GM20431 (cell line): ENCODE data around the gene FEM1B.
"Not testable (repeated sequence)": the region's sequence is repeated elsewhere in the genome, so short reads cannot be mapped to it uniquely, and the experiment has no call there.

Source experiments
- in situ Hi-C: fragments of 300-500 bp; cut with MseI, MboI; formaldehyde crosslinking; loops from one replicate; pipeline ENCODE4 v1.15.0; 2020; ENCODE audit warnings: low sequenced_read_pairs; ENCODE audit not compliant: unreplicated experiment

FEM1B gene

DNA sequence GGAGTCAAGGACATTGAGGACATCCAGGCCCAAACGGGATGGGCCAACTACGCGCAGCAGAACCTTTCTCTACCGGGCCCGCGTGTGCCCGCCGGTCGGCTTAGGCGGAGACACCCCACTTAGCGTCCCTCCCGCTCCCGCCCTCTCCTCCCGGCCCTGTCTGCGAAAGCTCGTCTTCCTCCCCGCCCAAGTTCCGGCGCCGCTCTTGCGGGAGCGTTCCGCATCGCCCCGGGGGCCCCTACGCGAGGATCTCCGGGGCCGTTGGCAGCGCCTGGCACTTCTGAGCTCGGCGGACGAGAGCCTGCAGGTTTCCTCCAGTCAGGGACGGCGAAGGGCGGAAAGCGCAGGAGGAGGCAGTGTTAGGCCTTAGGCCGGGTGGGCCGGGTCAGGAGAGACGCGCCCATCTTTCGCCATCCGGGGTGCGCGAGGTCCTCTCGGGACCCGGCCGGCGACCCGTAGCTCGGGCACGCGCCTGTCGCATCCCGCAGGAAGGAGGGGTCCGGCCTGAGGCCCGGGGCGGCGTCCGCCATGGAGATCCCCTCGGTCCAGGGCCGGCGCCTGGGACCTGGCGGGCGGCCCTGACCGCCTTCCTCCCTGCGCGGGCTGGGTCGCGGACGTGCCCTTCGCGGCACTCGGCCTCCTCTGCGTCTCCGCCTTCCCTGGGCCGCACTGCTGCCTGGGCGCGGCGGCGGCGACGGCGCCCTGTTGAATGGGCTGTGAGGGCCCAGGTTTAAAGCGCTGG is at the start of gene FEM1B:
Gene FEM1B, plus strand, starts transcription at position 143 of the 742 bp plus-strand sequence. CDS start 673 bp downstream, outside the sequence.
- in situ Hi-C loops: no loop called here

DNA sequence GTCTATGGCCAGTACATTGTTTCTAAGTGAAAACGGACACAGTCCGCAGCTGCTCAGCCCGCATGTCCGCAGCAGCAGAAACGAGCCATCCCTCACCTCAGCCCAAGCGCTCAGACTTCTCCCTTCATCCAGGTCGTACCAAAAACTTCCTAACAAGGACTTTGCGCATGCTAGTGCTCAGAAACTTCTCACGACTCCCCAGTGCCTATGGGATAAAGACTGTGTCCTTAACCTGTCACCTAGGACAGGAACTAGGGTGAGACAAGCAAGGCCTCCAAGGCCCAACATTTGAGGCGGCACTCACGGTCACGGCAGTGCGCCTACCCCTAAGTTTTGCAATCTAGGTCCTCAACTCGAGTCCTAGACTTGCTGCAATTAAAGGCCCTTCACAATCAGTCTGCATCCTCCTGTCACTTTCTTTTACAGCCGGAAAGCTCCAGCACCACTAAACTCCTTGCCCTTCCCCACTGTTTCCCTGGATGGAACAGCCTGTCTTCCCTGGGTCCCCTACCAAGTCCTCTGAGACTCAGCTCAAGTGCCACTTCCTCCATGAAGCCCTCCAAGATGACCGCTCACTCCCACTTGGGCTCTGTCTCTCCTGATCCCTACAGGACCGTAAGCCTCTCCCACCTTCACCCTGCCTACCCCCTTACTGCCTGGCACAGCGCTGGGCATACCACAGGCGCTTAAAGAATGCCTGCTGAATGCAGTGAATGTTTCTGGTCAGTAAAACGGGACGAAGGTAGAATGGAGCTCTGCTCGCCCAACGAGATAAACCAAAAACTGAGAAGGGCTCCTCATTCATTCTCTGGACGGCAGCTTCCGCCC is 49.2 kb upstream of the FEM1B start:
- in situ Hi-C loops: no loop called here

DNA sequence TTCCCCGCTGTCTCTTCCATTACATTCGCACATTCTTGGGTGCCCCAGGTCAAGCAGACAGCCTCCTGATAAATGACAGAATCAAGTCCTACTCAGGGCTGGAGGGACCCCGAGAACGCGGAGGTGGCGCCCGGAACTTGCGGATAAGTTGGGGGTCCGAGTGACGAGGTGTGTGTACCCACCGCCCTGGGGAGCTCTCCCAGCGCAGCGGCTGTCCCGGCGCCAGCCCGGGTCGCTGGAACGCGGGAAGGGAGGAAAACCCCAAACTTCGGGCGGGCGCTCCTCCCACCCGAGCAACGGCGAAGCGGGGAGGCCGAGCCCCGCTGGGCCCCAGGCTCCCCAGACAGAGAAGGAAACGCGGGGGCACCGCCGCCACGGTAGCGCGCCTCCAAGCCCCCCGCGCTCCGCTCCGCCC is 48.6 kb upstream of the FEM1B start:
- in situ Hi-C loops: no loop called here

DNA sequence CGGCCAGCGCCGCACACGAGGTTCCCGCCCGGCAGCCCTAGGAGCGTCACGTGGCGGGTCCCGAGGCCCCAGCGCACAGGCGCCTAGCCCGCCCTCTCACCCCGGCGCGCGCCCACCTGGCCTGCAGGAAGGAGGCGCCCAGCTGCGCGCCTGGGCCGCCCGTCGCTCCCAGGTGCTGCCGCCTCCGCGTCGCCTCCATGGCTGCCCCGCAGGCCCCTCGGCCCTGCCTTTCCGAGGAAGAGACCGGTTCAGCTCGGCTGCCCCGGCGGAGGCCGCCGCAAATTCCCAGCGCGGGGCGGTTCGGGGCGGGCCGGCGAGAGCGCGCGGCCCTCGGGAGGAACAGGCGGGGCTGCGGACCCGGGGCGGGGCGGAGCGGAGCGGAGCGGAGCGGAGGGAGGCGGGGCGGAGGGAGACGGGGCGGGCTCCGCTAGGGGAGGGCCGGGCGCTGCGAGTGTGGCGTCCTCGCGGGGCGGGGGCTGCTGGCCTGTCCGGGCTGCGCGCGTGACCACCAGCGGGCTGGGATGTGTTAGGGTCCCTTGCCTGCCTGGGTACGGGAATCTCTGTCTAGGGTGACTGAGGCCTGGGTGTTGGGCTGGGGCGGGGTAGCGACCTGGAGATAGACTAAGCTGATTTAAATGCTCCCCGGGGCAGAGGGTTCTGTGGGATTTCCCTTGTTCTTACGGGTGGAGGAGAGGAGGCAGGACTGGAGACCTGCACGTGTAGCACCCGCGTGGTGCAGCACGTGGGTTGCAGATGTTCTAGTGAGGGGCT is 48.0 kb upstream of the FEM1B start, which contains the start of gene CLN6:
Gene CLN6, minus strand, starts transcription at position 343 of the 771 bp plus-strand sequence. Its CDS starts 144 bp downstream, at position 199.
- in situ Hi-C loops: no loop called here

DNA sequence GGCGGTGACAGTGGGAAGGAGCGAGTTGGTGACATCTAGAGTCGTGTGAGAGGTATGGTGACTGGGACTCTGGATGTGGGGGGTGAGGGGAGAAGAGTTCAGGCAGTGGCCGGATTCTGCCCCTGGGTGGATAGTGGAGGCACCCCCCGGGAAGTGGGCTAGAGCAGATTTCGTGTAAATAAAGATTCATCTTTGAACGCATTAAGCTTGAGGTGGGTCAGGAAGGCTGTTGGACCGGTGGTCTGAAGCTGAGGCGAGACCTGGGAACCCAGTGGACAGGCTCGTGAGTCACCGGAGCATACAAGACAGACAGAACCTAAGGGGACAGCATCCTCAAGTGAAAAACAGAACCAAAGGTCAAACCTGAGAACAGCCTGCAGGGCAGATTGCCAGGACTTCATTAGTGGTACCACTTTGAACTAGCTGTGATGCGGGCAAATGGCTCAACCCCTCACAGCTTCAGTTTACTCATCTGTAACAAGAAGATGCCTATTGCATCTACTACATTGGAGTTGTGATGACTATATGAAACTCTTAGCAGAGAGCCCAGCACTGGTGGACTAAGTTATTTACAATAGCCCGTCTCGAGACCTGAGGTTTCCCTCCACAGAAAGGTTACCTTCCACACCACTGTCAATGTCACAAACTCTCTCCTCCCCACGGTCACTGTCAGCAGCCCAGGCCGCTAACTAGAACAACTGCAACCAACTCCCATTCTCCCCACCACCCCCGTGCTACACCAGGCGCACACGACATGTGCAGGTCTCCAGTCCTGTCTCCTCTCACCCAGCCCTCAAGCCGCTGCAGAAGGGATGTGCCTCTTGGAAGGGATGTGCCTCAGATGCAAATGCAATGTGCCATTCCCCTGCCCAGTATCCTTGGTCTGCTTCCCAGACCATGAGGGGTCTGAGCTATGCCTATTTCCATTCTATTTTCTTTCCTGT is 47.1 kb upstream of the FEM1B start:
- in situ Hi-C loops: no loop called here

GRCh38 chr15:68231102-68231818 is 46.3 kb upstream of the FEM1B start:
- in situ Hi-C loops: no loop called here

GRCh38 chr15:68232449-68232848 is 45.1 kb upstream of the FEM1B start:
- in situ Hi-C loops: no loop called here

GRCh38 chr15:68232937-68233336 is 44.6 kb upstream of the FEM1B start:
- in situ Hi-C loops: no loop called here

DNA sequence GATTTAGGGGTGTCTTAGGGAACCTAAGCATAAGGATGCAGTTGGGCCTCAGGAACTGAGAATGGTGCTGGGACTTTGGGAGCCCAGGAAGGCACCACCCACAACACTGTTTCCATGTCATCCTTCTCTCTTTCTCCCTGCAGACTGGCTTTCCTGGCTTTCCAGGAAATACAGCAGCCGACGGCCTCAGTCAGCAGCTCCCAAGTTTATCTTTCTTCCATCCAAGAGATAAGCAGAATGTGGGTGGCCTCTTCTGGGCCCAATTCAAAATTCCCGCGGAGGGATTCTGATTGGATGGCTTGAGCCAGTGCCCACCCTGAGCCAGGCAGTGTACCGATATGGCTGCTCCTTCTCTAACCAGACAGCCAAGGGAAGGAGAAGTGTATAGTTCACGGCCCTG is 43.5 kb upstream of the FEM1B start:
- in situ Hi-C loops: no loop called here

DNA sequence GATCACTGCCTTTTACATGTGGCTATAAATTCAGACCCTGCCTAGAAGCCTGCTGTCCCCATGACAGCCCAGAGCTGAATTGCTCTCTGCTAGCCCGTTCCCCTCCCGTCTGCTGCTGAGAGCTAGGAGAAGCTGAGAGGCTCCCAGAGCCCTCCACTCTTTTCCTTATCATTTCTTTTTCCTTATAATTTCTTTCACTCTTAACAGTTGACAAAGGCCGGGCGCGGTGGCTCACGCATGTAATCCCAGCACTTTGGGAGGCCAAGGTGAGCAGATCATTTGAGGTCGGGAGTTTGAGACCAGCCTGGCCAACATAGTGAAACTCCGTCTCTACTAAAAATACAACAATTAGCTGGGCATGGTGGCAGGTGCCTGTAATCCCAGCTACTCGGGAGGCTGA is 43.0 kb upstream of the FEM1B start:
- in situ Hi-C loops: not testable (repeated sequence)

DNA sequence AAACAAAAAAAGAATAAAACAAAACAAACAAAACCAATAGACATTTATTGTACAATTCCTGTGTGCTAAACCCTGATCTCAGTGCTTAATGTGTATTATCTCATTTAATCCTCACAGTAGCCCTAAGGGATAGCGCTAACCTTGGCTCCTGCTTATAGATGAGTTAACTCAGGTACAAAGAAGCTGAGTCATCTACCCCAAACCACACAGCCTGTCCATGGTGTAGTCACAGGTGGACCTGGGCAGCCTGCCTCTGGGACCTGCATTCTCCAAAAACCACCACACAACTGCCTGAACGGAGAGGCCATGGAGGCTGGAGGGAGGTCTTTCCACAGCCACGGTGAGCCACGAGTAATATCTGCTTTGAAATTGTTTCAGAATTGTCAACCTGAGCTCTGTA is 42.5 kb upstream of the FEM1B start:
- in situ Hi-C loops: no loop called here

- in situ Hi-C loops: no loop called here
Observed at GRCh38 chr15:68239025-68239424, 38.5 kb upstream of the FEM1B start.

DNA sequence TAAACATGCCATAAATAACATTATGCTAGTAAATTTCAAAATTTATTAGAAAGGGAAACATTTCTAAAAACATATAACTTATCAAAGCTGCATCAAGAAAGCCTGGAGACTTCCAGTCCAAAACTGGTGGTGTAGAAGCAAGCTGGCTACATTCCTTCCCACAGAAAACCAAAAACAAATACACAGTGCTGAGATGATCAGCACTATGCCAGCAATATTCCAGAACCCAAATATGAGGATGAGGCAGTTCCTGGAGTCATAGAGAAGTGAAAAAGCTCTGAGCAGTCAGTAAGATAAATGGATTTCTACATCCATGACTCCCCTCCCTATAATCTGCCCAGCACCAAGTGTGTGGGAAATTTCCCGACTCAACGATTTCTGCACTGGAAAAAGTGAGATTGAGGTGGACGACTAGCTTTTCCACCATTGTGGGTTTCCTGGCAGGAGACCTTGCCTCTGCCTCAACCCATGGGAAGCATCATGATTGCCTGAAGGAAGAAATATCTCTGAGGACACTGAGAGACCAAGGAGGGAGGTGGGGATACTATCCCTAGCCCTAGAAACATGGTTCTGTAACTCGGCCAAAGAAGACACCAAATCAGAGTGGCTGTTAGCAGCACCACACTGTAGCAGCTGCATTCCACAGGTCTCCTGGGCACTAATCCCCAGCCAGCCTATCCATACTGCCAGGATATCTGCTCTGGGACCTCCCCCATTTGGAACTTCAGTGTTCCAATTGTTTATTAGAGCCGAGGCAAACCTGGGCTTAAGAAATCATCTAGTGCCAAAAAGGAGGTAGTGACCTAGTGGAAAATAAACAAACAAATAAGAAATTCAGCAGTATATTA is 36.2 kb upstream of the FEM1B start:
- in situ Hi-C loops: no loop called here

- in situ Hi-C loops: no loop called here
Observed at GRCh38 chr15:68244235-68244634, 33.3 kb upstream of the FEM1B start.

DNA sequence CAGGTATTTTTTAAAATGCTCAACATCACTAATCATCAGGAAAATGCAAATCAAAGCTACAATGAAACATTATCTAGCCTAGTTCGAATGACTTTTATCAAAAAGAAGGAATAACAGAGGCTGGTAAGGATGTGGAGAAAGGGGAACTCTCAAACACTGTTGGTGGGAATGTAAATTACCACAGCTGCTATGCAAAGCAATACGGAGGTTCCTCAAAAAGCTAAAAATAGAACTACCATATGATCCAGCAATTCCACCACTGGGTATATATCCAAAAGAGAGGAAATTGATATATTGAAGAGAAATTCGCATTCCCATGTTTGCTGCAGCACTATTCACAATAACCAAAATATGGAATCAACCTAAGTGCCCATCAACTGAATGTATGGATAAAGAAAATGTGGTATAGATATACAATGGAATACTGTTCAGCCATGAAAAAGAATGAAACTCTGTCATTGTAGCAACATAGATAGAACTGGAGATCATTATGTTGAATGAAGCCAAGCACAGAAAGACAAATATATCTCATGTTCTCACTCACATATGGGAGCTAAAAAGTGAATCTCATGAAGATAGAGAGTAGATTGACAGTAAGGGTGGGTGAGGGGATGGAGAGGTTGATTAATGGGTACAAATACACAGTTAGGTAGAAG is 28.4 kb upstream of the FEM1B start:
- in situ Hi-C loops: no loop called here

DNA sequence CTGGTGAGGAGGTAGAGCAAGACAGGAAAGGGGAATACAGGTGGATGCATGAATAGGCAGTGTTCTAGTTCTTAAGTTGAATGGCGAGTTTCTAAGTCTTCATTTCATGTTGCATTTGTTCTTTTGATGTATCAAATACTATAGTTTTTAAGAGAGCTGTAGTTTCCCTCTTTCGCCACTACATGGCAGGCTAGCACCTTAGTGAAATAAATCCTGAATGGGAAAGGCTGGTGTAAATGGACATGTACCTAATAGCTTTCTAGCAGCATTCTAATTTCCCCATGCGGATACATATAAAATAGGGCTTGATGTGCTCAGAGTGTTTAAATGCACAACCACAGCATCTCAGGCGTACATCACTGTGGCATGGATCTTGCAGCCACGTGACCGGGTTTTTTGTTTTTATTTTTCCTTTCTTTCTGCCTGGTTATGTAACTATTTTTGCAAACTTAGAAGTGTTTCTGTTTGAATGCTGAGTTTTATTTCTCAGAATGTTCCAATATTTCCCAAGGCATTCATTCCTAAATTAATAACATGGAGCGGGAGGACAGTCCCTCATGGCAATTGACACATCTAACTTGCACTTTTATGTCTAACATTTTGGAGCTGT is 24.5 kb upstream of the FEM1B start:
- in situ Hi-C loops: no loop called here
